Measurements from ENCODE around the gene FCN3.

Gene FCN3

GRCh38 chr1:27364696-27365371, 9.8 kb downstream of the FCN3 start:
- intact Hi-C loops (cut with DNase I) = no loop called here

GRCh38 chr1:27363766-27364695, 10.6 kb downstream of the FCN3 start:
- no peak for DNase-seq
- intact Hi-C loops (cut with DNase I) = no loop called here

More at GRCh38 chr1:27364696-27365371, 9.8 kb downstream of the FCN3 start:
- no peak for DNase-seq

- intact Hi-C loops (cut with DNase I) = no loop called here
- no peak for DNase-seq
Measured at GRCh38 chr1:27361553-27361952, 13.1 kb downstream of the FCN3 start.

- intact Hi-C loops (cut with DNase I) = no loop called here
- DNase-seq = no peak
Measured at GRCh38 chr1:27361044-27361402, 13.6 kb downstream of the FCN3 start.

- intact Hi-C loops (cut with DNase I) = no loop called here
- peak in 12 of 42 donors; percentile 22 to 60 (median 28) for DNase-seq
Measured at GRCh38 chr1:27360159-27361043, 14.2 kb downstream of the FCN3 start.

GRCh38 chr1:27359822-27360158, 14.8 kb downstream of the FCN3 start:
- DNase-seq = no peak
- intact Hi-C loops (cut with DNase I) = loop anchor here (5.0 kb wide), 1 partner anchor 33 kb away; the partner anchor contains the start of gene GPR3

GRCh38 chr1:27358928-27359313, 15.7 kb downstream of the FCN3 start:
- intact Hi-C loops (cut with DNase I) = loop anchor here (5.0 kb wide), 1 partner anchor 33 kb away; the partner anchor contains the start of gene GPR3
- DNase-seq = no peak

- intact Hi-C loops (cut with DNase I) = loop anchor here (5.0 kb wide), 1 partner anchor 34 kb away; the partner anchor contains the start of gene GPR3
- no peak for DNase-seq
Measured at GRCh38 chr1:27358038-27358927, 16.3 kb downstream of the FCN3 start.

- intact Hi-C loops (cut with DNase I) = loop anchor here (5.0 kb wide), 1 partner anchor 35 kb away; the partner anchor contains the start of gene GPR3
- DNase-seq = peak; percentile 28 to 89 (median 72)
Measured at GRCh38 chr1:27357281-27358037, 17.2 kb downstream of the FCN3 start.

- intact Hi-C loops (cut with DNase I) = loop anchor here (5.0 kb wide), 1 partner anchor 36 kb away; the partner anchor contains the start of gene GPR3
Measured at GRCh38 chr1:27356619-27357280, 17.9 kb downstream of the FCN3 start.

GRCh38 chr1:27356277-27356618, 18.4 kb downstream of the FCN3 start:
- no peak for DNase-seq
- intact Hi-C loops (cut with DNase I) = loop anchor here (5.0 kb wide), 1 partner anchor 36 kb away; the partner anchor contains the start of gene GPR3

More at GRCh38 chr1:27356619-27357280, 17.9 kb downstream of the FCN3 start:
- DNase-seq = no peak

GRCh38 chr1:27355683-27356082, 18.9 kb downstream of the FCN3 start:
- intact Hi-C loops (cut with DNase I) = loop anchor here (5.0 kb wide), 1 partner anchor 37 kb away; the partner anchor contains the start of gene GPR3
- no peak for DNase-seq

- intact Hi-C loops (cut with DNase I) = no loop called here
- DNase-seq = no peak
Measured at GRCh38 chr1:27353629-27354028, 21.0 kb downstream of the FCN3 start.

- intact Hi-C loops (cut with DNase I) = no loop called here
- no peak for DNase-seq
Measured at GRCh38 chr1:27353166-27353565, 21.5 kb downstream of the FCN3 start.

GRCh38 chr1:27351541-27352107, 23.0 kb downstream of the FCN3 start:
- DNase-seq = no peak
- intact Hi-C loops (cut with DNase I) = no loop called here

All from head of caudate nucleus (tissue), 42 donors.